GM12873 (cell line): ENCODE measurements around the gene TMEM126A.
A peak's percentile ranks its signal among the peaks of the same experiment; 100 is the strongest.

Source experiments
- CTCF ChIP-seq: IDR thresholded peaks from 2 replicates; pipeline ENCODE4 v1.5.1; 2012; ENCODE audit warnings: low read depth, mild to moderate bottlenecking, moderate library complexity, low read length, control low read depth; ENCODE audit not compliant: insufficient read depth; ENCODE audit errors: missing control alignments

The TMEM126A gene

GRCh38 chr11:85680897-85681296 lies 33.1 kb downstream of the TMEM126A start:
- TF ChIP-seq CTCF, result no peak

- TF ChIP-seq CTCF, result no peak
These were observed 34.9 kb downstream of the TMEM126A start for GRCh38 chr11:85682330-85683305.

GRCh38 chr11:85685125-85685819 lies 37.5 kb downstream of the TMEM126A start:
- no peak for TF ChIP-seq CTCF

DNA sequence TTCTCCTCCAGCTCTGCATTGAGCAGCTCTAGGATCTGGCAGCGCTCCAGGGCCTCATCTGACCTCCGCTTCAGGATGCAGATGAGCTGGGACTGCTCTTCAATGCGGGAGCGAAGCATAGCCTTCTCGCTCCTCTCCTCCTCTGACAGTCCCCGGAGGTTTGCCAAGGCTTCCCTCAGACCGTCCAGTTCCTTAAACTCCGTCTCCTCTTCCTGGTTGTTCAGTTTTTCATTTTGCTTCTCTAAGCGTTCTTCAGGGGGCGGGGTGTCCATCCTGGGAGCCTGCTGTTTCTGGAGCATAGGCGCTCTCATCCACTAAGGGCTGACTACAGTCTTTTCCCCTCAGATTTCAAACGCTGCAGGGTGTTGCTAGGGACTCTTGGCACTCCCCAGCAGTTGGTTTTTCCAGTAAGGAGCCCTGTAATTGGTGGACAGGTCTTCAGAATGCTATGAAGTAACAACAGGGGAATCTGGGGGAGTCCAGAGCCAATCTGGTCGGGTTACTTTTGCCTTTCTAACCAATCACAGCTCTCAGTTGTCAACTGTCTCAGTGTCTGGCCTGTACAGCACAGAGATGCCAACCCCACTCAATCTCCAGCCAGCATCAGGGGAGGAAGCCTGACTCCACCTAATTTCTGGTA lies 38.2 kb downstream of the TMEM126A start, which contains the start of gene CCDC89:
CCDC89 (minus strand) TSS at position 376 of the 640 bp plus-strand sequence; CDS start at position 311, 65 bp downstream.
- TF ChIP-seq CTCF, result no peak

DNA sequence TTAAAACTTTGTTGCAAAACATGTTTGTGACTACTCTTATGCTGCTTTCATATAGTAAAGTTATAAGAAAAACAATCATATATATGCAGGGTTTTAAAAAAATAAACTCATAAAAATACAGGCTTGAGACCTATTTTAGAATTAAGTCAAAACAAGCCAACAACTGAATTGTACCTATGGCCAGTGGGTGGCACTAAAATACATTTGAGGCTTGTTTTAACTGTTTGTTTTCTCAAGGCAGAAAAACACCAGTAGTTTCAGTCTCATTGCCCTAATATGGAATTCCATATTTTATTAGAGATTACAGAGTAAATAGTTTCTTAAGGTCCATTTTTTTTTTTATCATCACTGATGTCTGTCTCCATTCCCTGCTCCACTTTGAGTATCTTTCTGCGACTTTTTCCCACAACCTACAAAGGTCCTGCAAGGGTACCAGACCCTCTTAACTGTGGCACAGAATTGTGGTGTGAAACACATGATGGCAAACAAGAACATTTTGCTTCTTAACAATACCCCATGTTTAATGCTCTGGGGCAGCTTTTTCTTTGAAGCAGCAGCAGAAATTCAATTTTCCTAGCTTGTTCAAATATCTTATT lies 46.7 kb downstream of the TMEM126A start:
- peak; percentile 35 for TF ChIP-seq CTCF

GRCh38 chr11:85695546-85695945 lies 47.8 kb downstream of the TMEM126A start:
- TF ChIP-seq CTCF, result no peak
